Measurements from ENCODE around the gene KIF13A.
"Not testable (repeated sequence)": the region's sequence is repeated elsewhere in the genome, so short reads cannot be mapped to it uniquely, and the experiment has no call there.

KIF13A gene

GRCh38 chr6:17921454-17921853 is 66.0 kb downstream of the KIF13A start:
- Histone ChIP-seq H3K27me3 (ENCODE audit: control insufficient read depth, insufficient read depth, low read length) (no peaks in the 10 kb centered on the region), H3K27ac (ENCODE audit: low read length) (no peak overlapping the region), H3K4me3 (ENCODE audit: low read length) (no peak overlapping the region), H3K9me3 (ENCODE audit: control insufficient read depth, insufficient read depth, low read length) (no peaks in the 10 kb centered on the region), H3K36me3 (ENCODE audit: control insufficient read depth, insufficient read depth, low read length) (no peaks in the 10 kb centered on the region), H3K4me1 (ENCODE audit: control insufficient read depth, insufficient read depth, low read length) (no peaks in the 10 kb centered on the region; the same call in 1 of the 2 replicates)
- no CpG with 5 or more reads among the region's 2 CpGs for WGBS (ENCODE audit: insufficient coverage, insufficient read length)
- no peak for DNase-seq (ENCODE audit: low read depth, low spot score)

- no peak overlapping the region for H3K27ac ChIP-seq (ENCODE audit: low read length)
- WGBS (ENCODE audit: insufficient coverage, insufficient read length): no CpG with 5 or more reads among the region's 4 CpGs
- DNase-seq (ENCODE audit: low read depth, low spot score): no peak
Measured at GRCh38 chr6:17919496-17919895, 67.9 kb downstream of the KIF13A start.

GRCh38 chr6:17917837-17918763 is 69.3 kb downstream of the KIF13A start:
- Histone ChIP-seq H3K4me1 (ENCODE audit: control insufficient read depth, insufficient read depth, low read length) (peaks cover 2% of the 10 kb centered on the region; the same call in 1 of the 2 replicates), H3K9me3 (ENCODE audit: control insufficient read depth, insufficient read depth, low read length) (no peaks in the 10 kb centered on the region), H3K4me3 (ENCODE audit: low read length) (no peak overlapping the region), H3K36me3 (ENCODE audit: control insufficient read depth, insufficient read depth, low read length) (no peaks in the 10 kb centered on the region), H3K27ac (ENCODE audit: low read length) (no peak overlapping the region), H3K27me3 (ENCODE audit: control insufficient read depth, insufficient read depth, low read length) (no peaks in the 10 kb centered on the region)
- DNase-seq (ENCODE audit: low read depth, low spot score): no peak
- WGBS (ENCODE audit: insufficient coverage, insufficient read length): no CpG with 5 or more reads among the region's 9 CpGs

More at GRCh38 chr6:17919496-17919895, 67.9 kb downstream of the KIF13A start:
- Histone ChIP-seq H3K27me3 (ENCODE audit: control insufficient read depth, insufficient read depth, low read length) (no peaks in the 10 kb centered on the region), H3K9me3 (ENCODE audit: control insufficient read depth, insufficient read depth, low read length) (no peaks in the 10 kb centered on the region), H3K36me3 (ENCODE audit: control insufficient read depth, insufficient read depth, low read length) (no peaks in the 10 kb centered on the region), H3K4me3 (ENCODE audit: low read length) (no peak overlapping the region), H3K4me1 (ENCODE audit: control insufficient read depth, insufficient read depth, low read length) (no peaks in the 10 kb centered on the region; the same call in 1 of the 2 replicates)

GRCh38 chr6:17914651-17915050 is 72.8 kb downstream of the KIF13A start:
- Histone ChIP-seq H3K4me1 (ENCODE audit: control insufficient read depth, insufficient read depth, low read length) (peaks cover 3% of the 10 kb centered on the region), H3K27ac (ENCODE audit: low read length) (no peak overlapping the region), H3K36me3 (ENCODE audit: control insufficient read depth, insufficient read depth, low read length) (no peaks in the 10 kb centered on the region), H3K4me3 (ENCODE audit: low read length) (no peak overlapping the region), H3K27me3 (ENCODE audit: control insufficient read depth, insufficient read depth, low read length) (no peaks in the 10 kb centered on the region), H3K9me3 (ENCODE audit: control insufficient read depth, insufficient read depth, low read length) (no peaks in the 10 kb centered on the region)
- no CpG with 5 or more reads among the region's 2 CpGs for WGBS (ENCODE audit: insufficient coverage, insufficient read length)
- no peak for DNase-seq (ENCODE audit: low read depth, low spot score)

- Histone ChIP-seq H3K27ac (ENCODE audit: low read length) (no peak overlapping the region), H3K9me3 (ENCODE audit: control insufficient read depth, insufficient read depth, low read length) (no peaks in the 10 kb centered on the region), H3K36me3 (ENCODE audit: control insufficient read depth, insufficient read depth, low read length) (no peaks in the 10 kb centered on the region), H3K4me3 (ENCODE audit: low read length) (no peak overlapping the region), H3K27me3 (ENCODE audit: control insufficient read depth, insufficient read depth, low read length) (no peaks in the 10 kb centered on the region), H3K4me1 (ENCODE audit: control insufficient read depth, insufficient read depth, low read length) (peaks cover 6% of the 10 kb centered on the region; the same call in 1 of the 2 replicates)
- DNase-seq (ENCODE audit: low read depth, low spot score): no peak
Measured at GRCh38 chr6:17912521-17912920, 74.9 kb downstream of the KIF13A start.

GRCh38 chr6:17911656-17912055 is 75.8 kb downstream of the KIF13A start:
- H3K36me3 ChIP-seq (ENCODE audit: control insufficient read depth, insufficient read depth, low read length); H3K27me3 ChIP-seq (ENCODE audit: control insufficient read depth, insufficient read depth, low read length); H3K4me1 ChIP-seq (ENCODE audit: control insufficient read depth, insufficient read depth, low read length); DNase-seq (ENCODE audit: low read depth, low spot score); H3K27ac ChIP-seq (ENCODE audit: low read length); H3K4me3 ChIP-seq (ENCODE audit: low read length); H3K9me3 ChIP-seq (ENCODE audit: control insufficient read depth, insufficient read depth, low read length): not testable (repeated sequence)
- no CpG with 5 or more reads among the region's 11 CpGs for WGBS (ENCODE audit: insufficient coverage, insufficient read length)

- DNase-seq (ENCODE audit: low read depth, low spot score): no peak
- Histone ChIP-seq H3K27me3 (ENCODE audit: control insufficient read depth, insufficient read depth, low read length) (no peaks in the 10 kb centered on the region), H3K4me1 (ENCODE audit: control insufficient read depth, insufficient read depth, low read length) (peaks cover 7% of the 10 kb centered on the region; the same call in 1 of the 2 replicates), H3K9me3 (ENCODE audit: control insufficient read depth, insufficient read depth, low read length) (no peaks in the 10 kb centered on the region), H3K27ac (ENCODE audit: low read length) (no peak overlapping the region), H3K36me3 (ENCODE audit: control insufficient read depth, insufficient read depth, low read length) (no peaks in the 10 kb centered on the region), H3K4me3 (ENCODE audit: low read length) (no peak overlapping the region)
- no CpG with 5 or more reads among the region's 2 CpGs for WGBS (ENCODE audit: insufficient coverage, insufficient read length)
Measured at GRCh38 chr6:17910189-17910588, 77.2 kb downstream of the KIF13A start.

- Histone ChIP-seq H3K4me1 (ENCODE audit: control insufficient read depth, insufficient read depth, low read length) (peaks cover 6% of the 10 kb centered on the region; the same call in 1 of the 2 replicates), H3K36me3 (ENCODE audit: control insufficient read depth, insufficient read depth, low read length) (no peaks in the 10 kb centered on the region), H3K27ac (ENCODE audit: low read length) (no peak overlapping the region), H3K4me3 (ENCODE audit: low read length) (no peak overlapping the region), H3K9me3 (ENCODE audit: control insufficient read depth, insufficient read depth, low read length) (no peaks in the 10 kb centered on the region), H3K27me3 (ENCODE audit: control insufficient read depth, insufficient read depth, low read length) (no peaks in the 10 kb centered on the region)
- DNase-seq (ENCODE audit: low read depth, low spot score): no peak
- WGBS (ENCODE audit: insufficient coverage, insufficient read length): no CpG with 5 or more reads among the region's 4 CpGs
Measured at GRCh38 chr6:17908831-17909230, 78.6 kb downstream of the KIF13A start.

- Histone ChIP-seq H3K36me3 (ENCODE audit: control insufficient read depth, insufficient read depth, low read length) (no peaks in the 10 kb centered on the region), H3K9me3 (ENCODE audit: control insufficient read depth, insufficient read depth, low read length) (no peaks in the 10 kb centered on the region), H3K27ac (ENCODE audit: low read length) (no peak overlapping the region), H3K27me3 (ENCODE audit: control insufficient read depth, insufficient read depth, low read length) (no peaks in the 10 kb centered on the region), H3K4me1 (ENCODE audit: control insufficient read depth, insufficient read depth, low read length) (peaks cover 5% of the 10 kb centered on the region; the same call in 1 of the 2 replicates), H3K4me3 (ENCODE audit: low read length) (no peak overlapping the region)
- WGBS (ENCODE audit: insufficient coverage, insufficient read length): no CpG with 5 or more reads among the region's 7 CpGs
- no peak for DNase-seq (ENCODE audit: low read depth, low spot score)
Measured at GRCh38 chr6:17907406-17908229, 79.8 kb downstream of the KIF13A start.

Data from iPS DF 6.9 (cell line).